NCI-H146 treated with DMSO at 0.1 percent for 48 hours (cell line): ENCODE results near the gene MT3.

Experiments used
- DNase-seq: peaks from one replicate; lab custom pipeline; 2025; ENCODE audit not compliant: unreplicated experiment; lab: John Stamatoyannopoulos, UW

Gene MT3

DNA sequence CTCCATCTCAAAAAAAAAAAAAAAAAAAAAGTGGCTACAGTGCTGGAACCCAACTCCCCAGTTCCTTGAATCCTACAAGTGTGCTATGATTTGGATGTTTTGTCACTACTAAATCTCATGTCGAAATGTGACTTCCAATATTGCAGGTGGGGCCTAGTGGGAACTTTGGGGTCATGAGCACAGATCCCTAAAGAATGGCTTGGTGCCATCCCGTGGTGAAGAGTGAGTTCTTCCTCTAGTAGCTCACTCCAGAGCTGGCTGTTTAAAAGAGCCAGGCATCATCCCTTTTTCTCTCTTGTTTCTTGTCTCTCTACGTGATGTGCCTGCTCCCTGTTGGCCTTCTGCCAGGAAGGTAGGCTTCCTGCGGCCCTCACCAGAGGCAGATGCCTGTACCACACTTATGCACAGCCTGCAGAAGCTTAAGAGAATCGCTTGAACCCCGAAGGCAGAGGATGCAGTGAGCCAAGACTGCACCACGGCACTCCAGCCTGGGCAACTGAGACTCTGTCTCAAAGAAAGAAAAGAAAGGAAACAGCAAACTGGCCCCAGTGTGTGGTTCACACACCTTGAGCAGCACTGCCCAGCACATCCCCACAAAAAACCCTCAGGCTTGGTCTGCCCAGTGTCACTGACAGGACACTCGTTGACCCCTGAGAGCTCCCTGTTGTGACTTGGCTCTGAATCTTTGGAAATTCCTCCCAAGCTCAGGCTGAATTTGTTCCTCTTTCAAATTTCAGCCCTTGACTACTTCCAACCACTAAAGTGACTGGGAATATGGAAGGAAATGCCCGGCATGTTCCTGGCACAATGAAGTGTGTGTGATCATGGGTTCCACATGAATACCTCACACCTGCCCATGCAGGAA is 39.4 kb downstream of the MT3 start:
- no peak for DNase-seq

DNA sequence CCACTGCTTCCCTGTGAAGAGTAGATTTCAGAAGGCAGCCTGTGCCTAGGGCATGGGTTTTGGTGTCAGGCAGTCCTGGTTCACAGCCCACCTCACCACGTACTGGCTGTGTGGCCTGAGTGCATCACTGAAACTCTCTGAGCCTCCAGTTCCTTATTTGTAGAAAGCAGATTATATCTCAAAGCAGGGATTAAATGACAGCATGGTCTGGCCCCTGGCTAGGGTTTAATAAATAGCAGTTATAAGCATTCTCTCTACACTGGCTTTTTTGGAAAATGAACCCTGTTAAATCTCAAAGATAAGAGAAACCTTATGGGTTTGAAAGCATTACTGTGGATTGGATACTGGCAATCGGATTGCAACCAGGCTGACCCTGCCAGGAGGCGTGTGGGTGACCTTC is 40.2 kb downstream of the MT3 start:
- no peak for DNase-seq

DNA sequence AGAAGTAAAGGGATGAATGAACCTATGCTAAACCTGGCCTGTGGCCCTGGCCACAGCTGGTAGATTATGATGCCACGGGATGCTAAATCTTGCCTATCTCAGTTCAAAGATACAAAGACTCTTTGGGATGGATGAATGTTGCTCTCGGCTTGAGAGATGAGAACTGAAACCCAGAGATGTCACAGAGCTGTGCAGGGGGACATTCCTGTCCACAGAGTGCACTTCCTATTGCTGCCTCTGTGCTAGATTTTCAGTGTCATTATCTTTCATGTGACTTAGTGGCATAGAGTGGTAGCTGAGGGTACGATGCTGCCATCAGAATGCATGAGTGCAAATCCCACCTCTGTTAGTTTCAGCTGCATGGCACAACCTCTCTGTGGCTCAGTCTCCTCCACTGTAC is 40.8 kb downstream of the MT3 start:
- no peak for DNase-seq

DNA sequence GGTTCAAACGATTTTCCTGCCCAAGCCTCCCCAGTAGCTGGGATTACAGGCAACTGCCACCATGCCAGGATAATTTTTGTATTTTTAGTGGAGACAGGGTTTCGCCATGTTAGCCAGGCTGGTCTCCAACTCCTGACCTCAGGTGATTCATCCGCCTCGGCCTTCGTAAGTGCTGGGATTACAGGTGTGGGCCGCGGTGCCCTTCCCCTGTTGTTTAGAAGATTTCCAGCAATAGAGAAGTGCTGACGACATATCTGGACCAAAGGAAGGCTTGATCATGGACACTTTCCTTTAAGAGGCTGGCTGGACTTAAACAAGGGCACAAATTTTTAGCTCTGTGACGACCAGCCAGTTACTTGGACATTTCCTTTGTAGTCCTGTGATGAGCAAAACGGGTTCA is 41.9 kb downstream of the MT3 start:
- DNase-seq, result no peak

DNA sequence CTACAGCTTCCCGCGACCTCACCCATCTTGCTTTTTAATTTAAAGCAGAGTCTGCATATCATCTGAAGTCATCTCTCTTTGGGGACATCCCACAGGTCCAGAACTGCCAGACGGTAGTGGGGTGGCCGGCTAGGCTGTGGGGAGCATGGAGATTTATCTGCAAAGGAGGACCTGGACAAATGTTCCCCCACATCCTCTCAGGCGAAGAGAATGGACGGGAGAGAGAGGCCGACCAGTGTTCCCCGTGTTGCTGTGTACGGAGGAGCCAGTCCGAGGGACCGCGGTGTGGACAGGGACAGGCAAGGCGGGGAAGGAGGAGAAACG is 42.5 kb downstream of the MT3 start:
- no peak for DNase-seq

DNA sequence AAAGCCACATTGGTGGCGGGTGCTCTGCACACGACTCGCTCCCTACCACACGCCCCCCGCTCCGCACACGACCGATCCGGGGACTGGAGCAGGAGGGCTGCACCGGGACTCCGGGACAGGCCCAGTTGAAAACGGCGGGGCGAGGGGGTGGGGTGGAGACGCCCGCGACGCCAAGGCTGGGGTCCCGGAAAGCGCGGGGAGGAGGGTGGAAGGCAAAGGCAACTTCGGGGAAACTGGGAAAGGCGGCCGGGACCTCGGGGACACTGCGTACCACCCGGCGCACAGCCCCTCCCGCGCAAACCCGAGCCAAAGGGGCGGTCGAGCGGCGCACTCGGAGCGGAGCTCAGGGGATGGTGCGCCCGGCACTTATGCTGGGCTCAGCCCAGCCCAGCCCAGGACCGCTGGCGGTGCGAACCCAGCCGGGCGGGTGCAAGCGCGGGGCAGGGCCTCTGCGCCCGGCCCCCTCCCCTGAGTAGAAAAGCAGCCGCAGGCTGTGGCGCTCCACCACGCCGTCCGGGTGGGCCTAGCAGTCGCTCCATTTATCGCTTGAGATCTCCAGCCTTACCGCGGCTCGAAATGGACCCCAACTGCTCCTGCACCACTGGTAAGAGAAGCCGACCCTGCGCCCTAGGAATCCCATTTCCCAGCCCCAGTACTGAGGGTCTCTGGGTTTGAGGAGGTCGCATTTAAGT is 43.0 kb downstream of the MT3 start, which contains the start of gene MT1M:
Gene MT1M (plus strand): TSS at position 504 of the 692 bp plus-strand sequence. CDS start 73 bp downstream, at position 577.
- no peak for DNase-seq

- no peak for DNase-seq
Measured at GRCh38 chr16:56632848-56633365, 43.6 kb downstream of the MT3 start.

GRCh38 chr16:56633535-56633934 is 44.2 kb downstream of the MT3 start:
- no peak for DNase-seq

GRCh38 chr16:56634715-56635440 is 45.5 kb downstream of the MT3 start:
- no peak for DNase-seq

DNA sequence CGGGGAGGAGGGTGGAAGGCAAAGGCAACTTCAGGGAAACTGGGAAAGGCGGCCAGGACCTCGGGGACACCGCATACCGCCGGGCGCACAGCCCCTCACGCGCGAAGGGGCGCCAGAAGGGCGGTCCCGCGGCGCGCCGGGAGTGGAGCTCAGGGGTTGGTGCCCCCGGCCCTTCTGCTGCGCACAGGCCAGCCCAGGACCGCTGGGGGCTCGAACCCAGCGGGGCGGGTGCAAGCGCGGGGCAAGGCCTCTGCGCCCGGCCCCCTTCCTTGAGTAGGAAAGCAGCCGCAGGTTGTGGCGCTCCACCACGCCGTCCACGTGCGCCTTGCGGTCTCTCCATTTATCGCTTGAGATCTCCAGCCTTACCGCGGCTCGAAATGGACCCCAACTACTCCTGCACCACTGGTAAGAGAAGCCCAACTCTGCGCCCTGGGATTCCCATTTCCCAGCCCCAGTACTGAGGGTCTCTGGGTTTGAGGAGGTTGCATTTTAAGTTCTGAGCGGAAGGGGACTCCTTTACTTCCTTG is 46.2 kb downstream of the MT3 start:
- DNase-seq, result no peak

DNA sequence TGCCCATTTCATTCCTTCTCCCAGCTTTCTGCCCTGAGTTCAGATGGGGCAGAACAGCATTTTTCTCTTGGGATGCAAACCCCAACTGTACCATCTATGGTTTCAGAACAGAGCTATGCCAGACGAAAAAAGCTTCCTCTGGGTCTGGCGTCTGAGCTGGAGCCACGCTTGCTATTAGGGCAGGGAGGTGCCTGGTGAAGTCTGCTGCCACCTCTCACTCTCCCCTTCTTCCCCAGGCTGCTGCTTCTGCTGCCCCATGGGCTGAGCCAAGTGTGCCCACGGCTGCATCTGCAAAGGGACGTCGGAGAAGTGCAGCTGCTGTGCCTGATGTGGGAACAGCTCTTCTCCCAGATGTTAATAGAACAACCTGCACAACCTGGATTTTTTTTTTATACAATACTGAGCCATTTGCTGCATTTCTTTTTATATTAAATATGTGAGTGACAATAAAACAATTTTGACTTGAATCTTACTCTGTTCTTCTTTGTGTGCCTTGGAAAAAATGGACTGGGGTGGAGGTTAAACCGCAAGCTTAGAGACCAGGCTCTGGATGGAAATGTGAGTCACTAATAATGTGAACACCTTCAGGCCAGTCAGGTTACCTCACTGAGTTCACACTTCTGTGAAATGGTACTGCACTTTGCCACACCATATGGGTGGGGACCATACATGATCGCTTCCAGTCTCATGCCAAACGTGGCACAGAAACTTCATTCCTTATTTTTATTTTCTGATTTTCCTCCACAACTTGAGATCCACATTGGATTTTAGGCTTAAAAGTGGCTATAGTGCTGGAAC is 47.5 kb downstream of the MT3 start:
- DNase-seq, result no peak

- DNase-seq, result no peak
Measured at GRCh38 chr16:56637814-56638750, 48.8 kb downstream of the MT3 start, which contains the start of gene MT1A. Gene MT1A, plus strand, starts transcription at chr16:56638666. Its CDS starts 73 bp downstream, at chr16:56638739.

GRCh38 chr16:56639045-56639444 is 49.7 kb downstream of the MT3 start:
- no peak for DNase-seq

- no peak for DNase-seq
Measured at GRCh38 chr16:56640076-56640475, 50.7 kb downstream of the MT3 start.
